Prostate gland (tissue), 2 donors: ENCODE measurements around the gene UBAP2L.

Experiments used
- CTCF ChIP-seq, 4 experiments: fragments of 200-600 bp in 2 of 4; fragments of 450-650 bp in 2 of 4; sonication (generic) in 2 of 4; IDR thresholded peaks; 1 replicate in 3 of 4; 2 replicates in 1 of 4; pipeline ENCODE4 v1.5.1; 2016 to 2019; ENCODE audit warnings: antibody characterized with exemption in 4 of 4, mild to moderate bottlenecking in 2 of 4, moderate library complexity in 2 of 4
- POLR2AphosphoS5 ChIP-seq: sonication (generic); formaldehyde crosslinking; IDR thresholded peaks from one replicate; pipeline ENCODE4 v1.6.1; 2017; ENCODE audit warnings: antibody characterized with exemption

- TF ChIP-seq POLR2AphosphoS5 (peak; percentile 100), CTCF (IDR thresholded peaks at IDR 0.05) (peak in 1 of 4 experiments; percentile 2)
Observed at GRCh38 chr1:154220071-154220969, at the start of gene UBAP2L.
